CD8-positive, alpha-beta memory T cell (primary cell): ENCODE measurements around the gene GLYATL3. TPM values are rescaled to one million over a fixed set of nuclear protein-coding genes. Genes with fewer than 3 reads are reported as not detected.

ENCODE experiments used
- CTCF ChIA-PET: fragments of 350-600 bp; sonication (Branson Sonifier 250); formaldehyde crosslinking; loops from one replicate; lab custom pipeline; 2021; ENCODE audit warnings: antibody characterized with exemption; lab: Charles Lee
- POLR2A ChIA-PET: fragments of 350-600 bp; sonication (Branson Sonifier 250); formaldehyde crosslinking; loops from one replicate; lab custom pipeline; 2021; ENCODE audit warnings: antibody characterized with exemption; lab: Charles Lee
- DNase-seq, 5 donors: peaks; one replicate each; pipeline versions ENCODE4 v3.0.0 to v3.0.0-alpha.2; 2020 to 2022; ENCODE audit warnings: mixed read lengths in 1 of 5
- H3K27ac ChIP-seq: one replicate; pipeline ENCODE4 v1.7.0; 2013; ENCODE audit warnings: low read depth, mild to moderate bottlenecking, low read length, moderate library complexity
- H3K27me3 ChIP-seq: 2 replicates; pipeline ENCODE4 v1.7.0; 2013; ENCODE audit warnings: low read length, mild to moderate bottlenecking; ENCODE audit not compliant: insufficient read depth, poor library complexity, severe bottlenecking
- H3K36me3 ChIP-seq: 2 replicates; pipeline ENCODE4 v1.7.0; 2013; ENCODE audit warnings: mild to moderate bottlenecking, low read length, moderate library complexity; ENCODE audit not compliant: insufficient read depth
- H3K4me1 ChIP-seq: 2 replicates; pipeline ENCODE4 v1.7.0; 2013; ENCODE audit warnings: mild to moderate bottlenecking, low read length, moderate library complexity; ENCODE audit not compliant: insufficient read depth
- H3K4me3 ChIP-seq: 2 replicates; pipeline ENCODE4 v1.7.0; 2013; ENCODE audit warnings: mild to moderate bottlenecking, low read length
- H3K9me3 ChIP-seq: 2 replicates; pipeline ENCODE4 v1.7.0; 2013; ENCODE audit warnings: mild to moderate bottlenecking, low read length
- H3K27ac Mint-ChIP-seq, 8 donors: one replicate each; pipeline ENCODE4 v1.8.0; 2020 to 2021; ENCODE audit warnings: mixed read lengths in 8 of 8, mild to moderate bottlenecking in 6 of 8, inconsistent platforms in 3 of 8, moderate library complexity in 3 of 8
- H3K27me3 Mint-ChIP-seq, 2 donors: one replicate each; pipeline ENCODE4 v1.8.0; 2020 to 2021; ENCODE audit warnings: mixed read lengths in 2 of 2, mild to moderate bottlenecking in 1 of 2, moderate library complexity in 1 of 2
- H3K36me3 Mint-ChIP-seq, 3 donors: one replicate each; pipeline ENCODE4 v1.8.0; 2020 to 2021; ENCODE audit warnings: mixed read lengths in 3 of 3, inconsistent platforms in 1 of 3, mild to moderate bottlenecking in 1 of 3
- H3K4me1 Mint-ChIP-seq, 3 donors: one replicate each; pipeline ENCODE4 v1.8.0; 2020 to 2021; ENCODE audit warnings: mixed read lengths in 3 of 3, inconsistent platforms in 1 of 3, mild to moderate bottlenecking in 1 of 3
- H3K4me3 Mint-ChIP-seq, 7 donors: one replicate each; pipeline ENCODE4 v1.8.0; 2020 to 2021; ENCODE audit warnings: mixed read lengths in 7 of 7, mild to moderate bottlenecking in 6 of 7, moderate library complexity in 4 of 7, inconsistent platforms in 2 of 7
- H3K9me3 Mint-ChIP-seq, 5 donors: one replicate each; pipeline ENCODE4 v1.8.0; 2020 to 2022; ENCODE audit warnings: mixed read lengths in 5 of 5, mild to moderate bottlenecking in 3 of 5, moderate library complexity in 2 of 5, inconsistent platforms in 1 of 5
- polyA plus RNA-seq: library from polyadenylated mRNA; unstranded; fragments of 300-500 nt; fragmentation: Illumina TruSeq; gene quantifications from one replicate; pipeline ENCODE4 v1.2.3, GENCODE V29; 2021
- total RNA-seq, 2 experiments: library from RNA; stranded (reverse); gene quantifications; one replicate each; pipeline ENCODE4 v1.2.3, GENCODE V29; 2021

Gene GLYATL3
- total and polyA plus RNA-seq, 3 experiments from 2014 or later, result not detected

- Histone ChIP-seq H3K27me3 (no peaks in the 10 kb centered on the region), H3K36me3 (no peaks in the 10 kb centered on the region)
- no peak overlapping the region for H3K4me3 Mint-ChIP-seq
These were observed 15.9 kb downstream of the GLYATL3 start for GRCh38 chr6:49515485-49516146.

GRCh38 chr6:49516147-49516505, 16.4 kb downstream of the GLYATL3 start:
- no peak overlapping the region for H3K4me3 ChIP-seq
- Mint-ChIP-seq H3K4me3 (no peak overlapping the region), H3K9me3 (no peaks in the 10 kb centered on the region), H3K4me1 (no peaks in the 10 kb centered on the region), H3K27ac (no peak overlapping the region), H3K36me3 (no peaks in the 10 kb centered on the region), H3K27me3 (peaks cover 5 to 31% of the 10 kb centered on the region in 2 donors)
- CTCF ChIA-PET, result no interaction called here
- no peak for DNase-seq
- H3K9me3 ChIP-seq, result no peaks in the 10 kb centered on the region
- H3K4me1 ChIP-seq, result no peaks in the 10 kb centered on the region
- POLR2A ChIA-PET, result no interaction called here
- H3K36me3 ChIP-seq, result no peaks in the 10 kb centered on the region
- H3K27ac ChIP-seq, result no peak overlapping the region
- H3K27me3 ChIP-seq, result no peaks in the 10 kb centered on the region

More at GRCh38 chr6:49515485-49516146, 15.9 kb downstream of the GLYATL3 start:
- Mint-ChIP-seq H3K9me3 (no peaks in the 10 kb centered on the region), H3K27ac (no peak overlapping the region), H3K36me3 (no peaks in the 10 kb centered on the region), H3K4me1 (no peaks in the 10 kb centered on the region), H3K27me3 (peaks cover 5 to 32% of the 10 kb centered on the region in 2 donors)
- Histone ChIP-seq H3K4me1 (no peaks in the 10 kb centered on the region), H3K4me3 (no peak overlapping the region), H3K27ac (no peak overlapping the region), H3K9me3 (no peaks in the 10 kb centered on the region)
- no peak for DNase-seq
- CTCF ChIA-PET, result no interaction called here
- POLR2A ChIA-PET, result no interaction called here

GRCh38 chr6:49517919-49518318, 18.2 kb downstream of the GLYATL3 start:
- ChIA-PET POLR2A (no interaction called here), CTCF (no interaction called here)
- Mint-ChIP-seq H3K27me3 (peaks cover 5 to 23% of the 10 kb centered on the region in 2 donors), H3K36me3 (no peaks in the 10 kb centered on the region), H3K4me3 (no peak overlapping the region), H3K9me3 (no peaks in the 10 kb centered on the region), H3K4me1 (no peaks in the 10 kb centered on the region), H3K27ac (no peak overlapping the region)
- H3K4me1 ChIP-seq, result no peaks in the 10 kb centered on the region
- no peaks in the 10 kb centered on the region for H3K36me3 ChIP-seq
- H3K27me3 ChIP-seq, result no peaks in the 10 kb centered on the region
- DNase-seq, result no peak
- no peak overlapping the region for H3K4me3 ChIP-seq
- no peak overlapping the region for H3K27ac ChIP-seq
- H3K9me3 ChIP-seq, result no peaks in the 10 kb centered on the region

GRCh38 chr6:49519660-49520059, 19.9 kb downstream of the GLYATL3 start:
- no peak overlapping the region for H3K27ac ChIP-seq
- POLR2A ChIA-PET, result no interaction called here
- H3K36me3 ChIP-seq, result no peaks in the 10 kb centered on the region
- no peaks in the 10 kb centered on the region for H3K4me1 ChIP-seq
- Mint-ChIP-seq H3K27me3 (peaks cover 0 to 12% of the 10 kb centered on the region in 2 donors), H3K4me1 (no peaks in the 10 kb centered on the region), H3K4me3 (no peak overlapping the region), H3K36me3 (no peaks in the 10 kb centered on the region), H3K9me3 (no peaks in the 10 kb centered on the region), H3K27ac (no peak overlapping the region)
- H3K9me3 ChIP-seq, result no peaks in the 10 kb centered on the region
- no peaks in the 10 kb centered on the region for H3K27me3 ChIP-seq
- CTCF ChIA-PET, result no interaction called here
- DNase-seq, result no peak
- H3K4me3 ChIP-seq, result no peak overlapping the region

- peaks cover 0 to 7% of the 10 kb centered on the region in 2 donors for H3K27me3 Mint-ChIP-seq
- no peaks in the 10 kb centered on the region for H3K9me3 ChIP-seq
- POLR2A ChIA-PET, result no interaction called here
- H3K27ac Mint-ChIP-seq, result no peak overlapping the region
- no peak overlapping the region for H3K4me3 ChIP-seq
- no peaks in the 10 kb centered on the region for H3K36me3 ChIP-seq
- no peaks in the 10 kb centered on the region for H3K4me1 ChIP-seq
- H3K4me1 Mint-ChIP-seq, result no peaks in the 10 kb centered on the region
- no peak overlapping the region for H3K4me3 Mint-ChIP-seq
- no peaks in the 10 kb centered on the region for H3K27me3 ChIP-seq
- no peaks in the 10 kb centered on the region for H3K36me3 Mint-ChIP-seq
- no peak overlapping the region for H3K27ac ChIP-seq
- peaks cover 0 to 2% (median 0%) of the 10 kb centered on the region in 5 donors for H3K9me3 Mint-ChIP-seq
- no peak for DNase-seq
- CTCF ChIA-PET, result no interaction called here
These were observed 23.2 kb downstream of the GLYATL3 start for GRCh38 chr6:49522710-49523593.

- Mint-ChIP-seq H3K4me3 (no peak overlapping the region), H3K27ac (no peak overlapping the region), H3K36me3 (no peaks in the 10 kb centered on the region), H3K4me1 (no peaks in the 10 kb centered on the region), H3K9me3 (peaks cover 0 to 2% (median 0%) of the 10 kb centered on the region in 5 donors), H3K27me3 (peaks cover 3 to 7% of the 10 kb centered on the region in 2 donors)
- no peak overlapping the region for H3K27ac ChIP-seq
- no peak overlapping the region for H3K4me3 ChIP-seq
- ChIA-PET CTCF (interaction anchor here (1.0 kb wide), 1 partner anchor 8 kb away, joined by 3 read pairs; no protein-coding TSS in a partner anchor), POLR2A (no interaction called here)
- H3K36me3 ChIP-seq, result no peaks in the 10 kb centered on the region
- H3K27me3 ChIP-seq, result no peaks in the 10 kb centered on the region
- DNase-seq, result no peak
- no peaks in the 10 kb centered on the region for H3K4me1 ChIP-seq
- no peaks in the 10 kb centered on the region for H3K9me3 ChIP-seq
These were observed 24.2 kb downstream of the GLYATL3 start for GRCh38 chr6:49523901-49524300.

- no peaks in the 10 kb centered on the region for H3K36me3 Mint-ChIP-seq
- peaks cover 0 to 2% (median 0%) of the 10 kb centered on the region in 5 donors for H3K9me3 Mint-ChIP-seq
- H3K4me3 Mint-ChIP-seq, result no peak overlapping the region
- ChIA-PET CTCF (interaction anchor here (1.0 kb wide), 1 partner anchor 8 kb away, joined by 3 read pairs; no protein-coding TSS in a partner anchor), POLR2A (no interaction called here)
- Histone ChIP-seq H3K27me3 (no peaks in the 10 kb centered on the region), H3K4me1 (no peaks in the 10 kb centered on the region), H3K9me3 (no peaks in the 10 kb centered on the region), H3K27ac (no peak overlapping the region), H3K4me3 (no peak overlapping the region), H3K36me3 (no peaks in the 10 kb centered on the region)
- H3K4me1 Mint-ChIP-seq, result no peaks in the 10 kb centered on the region
- H3K27me3 Mint-ChIP-seq, result peaks cover 5 to 9% of the 10 kb centered on the region in 2 donors
- DNase-seq, result no peak
- H3K27ac Mint-ChIP-seq, result no peak overlapping the region
These were observed 24.8 kb downstream of the GLYATL3 start for GRCh38 chr6:49524541-49524940.

GRCh38 chr6:49526598-49526997, 26.9 kb downstream of the GLYATL3 start:
- POLR2A ChIA-PET, result no interaction called here
- peaks cover 7 to 12% of the 10 kb centered on the region in 2 donors for H3K27me3 Mint-ChIP-seq

More at GRCh38 chr6:49526598-49526997, 26.9 kb downstream of the GLYATL3 start:
- Mint-ChIP-seq H3K27ac (no peak overlapping the region), H3K4me1 (no peaks in the 10 kb centered on the region), H3K9me3 (peaks cover 0 to 2% (median 0%) of the 10 kb centered on the region in 5 donors), H3K36me3 (no peaks in the 10 kb centered on the region), H3K4me3 (no peak overlapping the region)
- no peak for DNase-seq
- Histone ChIP-seq H3K4me3 (no peak overlapping the region), H3K36me3 (no peaks in the 10 kb centered on the region), H3K9me3 (no peaks in the 10 kb centered on the region), H3K4me1 (no peaks in the 10 kb centered on the region), H3K27ac (no peak overlapping the region), H3K27me3 (no peaks in the 10 kb centered on the region)
- CTCF ChIA-PET, result no interaction called here
